ENCODE results near the gene JAK1.

GRCh38 chr1:64901663-64902062, 64.7 kb downstream of the JAK1 start:
- TF ChIP-seq EZH2 (optimal IDR thresholded peaks at IDR 0.05; ENCODE audit: low read depth, low read length) (no peak), CTCF (IDR thresholded peaks at IDR 0.05; ENCODE audit: low read length) (no peak)

All from MM.1S (cell line).